Epithelial cell of esophagus (primary cell): ENCODE data around the gene LAMTOR1.
"Not testable (repeated sequence)": the region's sequence is repeated elsewhere in the genome, so short reads cannot be mapped to it uniquely, and the experiment has no call there.

Experiments used
- DNase-seq: peaks from one replicate; pipeline ENCODE4 v3.0.0; 2010; ENCODE audit warnings: low read depth
- H3K4me3 ChIP-seq: 2 replicates; pipeline ENCODE4 v1.5.1; 2011; ENCODE audit warnings: mild to moderate bottlenecking, low read length, control low read depth
- TF ChIP-seq, protein P1 (sequence below): IDR thresholded peaks from 2 replicates; pipeline ENCODE4 v1.5.1; 2011; ENCODE audit warnings: low read depth, mild to moderate bottlenecking, low read length, control low read depth, inconsistent platforms; ENCODE audit not compliant: insufficient read depth; ENCODE audit errors: missing control alignments

LAMTOR1 gene

DNA sequence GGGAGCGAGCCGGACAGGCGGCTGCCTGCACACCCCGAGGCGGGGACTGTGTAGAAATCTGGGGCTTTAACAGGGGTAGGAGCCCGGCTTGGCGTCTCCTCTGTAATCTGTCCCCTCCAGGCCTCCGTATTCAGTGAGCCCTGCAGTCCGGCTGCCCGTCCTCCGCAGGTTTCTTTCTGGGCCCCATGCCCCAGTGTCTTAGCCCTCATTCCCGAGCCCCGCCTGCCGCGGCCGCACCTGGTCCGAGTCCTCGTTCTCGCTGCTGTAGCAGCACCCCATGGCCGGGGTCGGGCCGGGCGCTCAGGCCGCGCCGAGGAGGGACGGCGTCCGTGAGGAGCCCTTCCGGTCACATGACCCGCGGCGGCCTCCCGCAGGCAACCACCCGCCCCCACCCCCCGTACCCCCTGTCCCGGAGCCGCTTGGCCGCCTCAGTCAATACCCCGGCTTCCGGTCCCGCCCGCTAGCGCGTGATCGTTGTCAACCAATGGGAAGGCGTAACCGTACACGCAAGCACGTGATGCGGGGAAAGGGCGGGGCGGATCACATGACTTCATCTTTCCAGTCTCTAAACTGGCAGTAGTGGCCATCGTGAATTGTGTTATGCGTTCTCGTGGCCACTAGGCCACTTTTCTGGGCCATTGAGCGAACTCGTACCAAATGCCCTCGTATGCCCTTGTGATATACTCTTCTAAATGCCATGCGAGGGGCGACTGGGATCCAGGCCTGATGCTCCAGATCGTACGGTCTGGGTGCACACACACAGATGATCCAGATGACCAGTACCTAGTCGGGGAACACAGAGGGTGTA, at the start of gene LAMTOR1:
Gene LAMTOR1 (minus strand): TSS at position 352 of the 808 bp plus-strand sequence. CDS start 73 bp downstream, at position 279.
- H3K4me3 ChIP-seq, result peak within 1 kb of the TSS; percentile 99
- peak; percentile 99 for DNase-seq
- TF ChIP-seq, protein P1, sequence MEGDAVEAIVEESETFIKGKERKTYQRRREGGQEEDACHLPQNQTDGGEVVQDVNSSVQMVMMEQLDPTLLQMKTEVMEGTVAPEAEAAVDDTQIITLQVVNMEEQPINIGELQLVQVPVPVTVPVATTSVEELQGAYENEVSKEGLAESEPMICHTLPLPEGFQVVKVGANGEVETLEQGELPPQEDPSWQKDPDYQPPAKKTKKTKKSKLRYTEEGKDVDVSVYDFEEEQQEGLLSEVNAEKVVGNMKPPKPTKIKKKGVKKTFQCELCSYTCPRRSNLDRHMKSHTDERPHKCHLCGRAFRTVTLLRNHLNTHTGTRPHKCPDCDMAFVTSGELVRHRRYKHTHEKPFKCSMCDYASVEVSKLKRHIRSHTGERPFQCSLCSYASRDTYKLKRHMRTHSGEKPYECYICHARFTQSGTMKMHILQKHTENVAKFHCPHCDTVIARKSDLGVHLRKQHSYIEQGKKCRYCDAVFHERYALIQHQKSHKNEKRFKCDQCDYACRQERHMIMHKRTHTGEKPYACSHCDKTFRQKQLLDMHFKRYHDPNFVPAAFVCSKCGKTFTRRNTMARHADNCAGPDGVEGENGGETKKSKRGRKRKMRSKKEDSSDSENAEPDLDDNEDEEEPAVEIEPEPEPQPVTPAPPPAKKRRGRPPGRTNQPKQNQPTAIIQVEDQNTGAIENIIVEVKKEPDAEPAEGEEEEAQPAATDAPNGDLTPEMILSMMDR, result peak; percentile 52

DNA sequence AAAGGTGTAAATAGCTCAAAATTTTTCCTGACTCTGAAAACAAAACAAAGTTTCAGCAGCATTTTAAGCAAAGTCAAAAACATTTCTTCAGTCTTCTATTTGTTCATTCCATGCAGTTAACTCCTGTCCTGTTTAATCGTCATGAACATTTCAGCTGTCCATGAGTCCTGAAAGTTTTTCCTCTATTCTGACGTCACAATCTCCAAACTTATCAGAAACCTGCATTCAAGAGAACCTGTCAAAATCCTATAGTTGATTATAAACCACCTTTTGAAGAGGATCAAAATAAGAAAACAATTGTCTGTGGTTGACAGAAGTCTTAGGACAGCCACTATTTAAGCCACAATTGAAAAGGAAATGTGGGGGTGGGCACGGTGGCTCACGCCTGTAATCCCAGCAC, 47.8 kb upstream of the LAMTOR1 start:
- H3K4me3 ChIP-seq, result no peak overlapping the region
- DNase-seq, result no peak
- TF ChIP-seq, protein P1, result no peak

DNA sequence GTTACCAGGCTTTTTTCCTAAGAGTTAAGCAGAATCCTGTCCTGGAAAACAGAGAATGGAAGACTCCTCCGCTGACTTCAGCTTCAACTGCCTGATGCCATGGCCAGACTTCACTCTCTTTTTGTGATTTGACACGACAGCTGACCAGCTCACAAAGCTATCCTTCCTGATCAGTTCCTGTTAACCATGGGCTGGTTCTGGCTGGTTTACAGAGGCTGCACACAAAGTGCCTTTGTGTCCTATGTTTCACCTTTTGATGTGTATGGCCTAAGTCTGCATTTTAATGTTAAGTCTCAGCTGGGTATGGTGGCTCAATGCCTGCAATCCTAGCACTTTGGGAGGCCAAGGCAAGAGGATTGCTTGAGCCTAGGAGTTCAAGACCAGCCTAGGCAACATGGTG, 43.5 kb upstream of the LAMTOR1 start:
- no peak overlapping the region for H3K4me3 ChIP-seq
- DNase-seq, result no peak
- TF ChIP-seq, protein P1, result no peak

DNA sequence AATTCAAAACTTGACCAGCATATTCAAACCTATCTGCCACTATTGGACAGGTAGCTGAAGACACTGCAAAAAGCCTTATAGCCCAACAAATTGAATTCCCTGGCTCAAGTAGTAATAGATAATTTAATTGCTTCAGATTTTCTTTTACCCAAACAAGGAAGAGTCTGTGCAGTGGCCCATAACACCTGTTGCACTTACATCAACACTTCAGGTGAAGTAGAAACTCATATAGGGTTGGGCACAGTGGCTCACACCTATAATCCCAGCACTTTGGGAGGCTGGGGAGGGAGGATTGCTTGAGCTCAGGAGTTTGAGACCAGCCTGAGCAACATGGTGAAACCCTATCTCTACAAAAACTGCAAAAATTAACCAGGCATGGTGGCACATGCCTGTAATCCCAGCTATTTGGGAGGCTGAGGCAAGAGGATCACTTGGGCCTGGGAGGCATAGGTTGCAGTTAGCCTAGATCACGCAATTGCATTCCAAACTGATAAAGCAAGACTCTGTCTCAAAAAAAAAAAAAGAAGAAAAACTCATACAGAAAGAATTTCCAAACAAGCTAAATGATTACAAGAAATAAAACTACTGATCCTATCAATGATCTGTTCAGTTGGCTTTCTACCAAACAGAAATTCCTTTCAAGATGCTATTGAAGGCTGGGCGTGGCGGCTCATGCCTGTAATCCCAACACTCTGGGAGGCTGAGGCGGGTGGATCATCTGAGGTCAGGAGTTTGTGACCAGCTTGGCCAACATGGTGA, 41.9 kb upstream of the LAMTOR1 start:
- peak; percentile 93 for DNase-seq
- no peak overlapping the region for H3K4me3 ChIP-seq
- TF ChIP-seq, protein P1, result no peak

DNA sequence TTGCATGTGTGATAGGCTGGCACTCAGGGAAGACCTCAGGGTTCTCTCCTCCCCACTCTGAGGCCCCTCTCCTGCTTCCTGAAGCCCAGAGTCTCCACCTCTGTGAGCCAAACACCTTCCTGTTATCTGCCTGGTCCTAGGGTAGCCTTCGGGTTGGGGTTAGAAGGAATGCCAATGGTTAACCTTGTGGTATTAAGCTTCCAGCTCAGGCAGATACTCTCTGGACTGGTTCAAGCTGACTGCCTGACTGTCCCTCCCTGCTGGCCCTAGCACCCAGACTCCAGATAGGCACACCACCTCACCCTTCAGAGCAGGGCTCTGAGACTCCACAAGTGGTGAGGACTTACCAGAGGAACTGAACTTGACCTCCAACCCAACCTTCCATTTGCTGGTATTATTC, 39.4 kb upstream of the LAMTOR1 start:
- not testable (repeated sequence) for DNase-seq, H3K4me3 ChIP-seq

DNA sequence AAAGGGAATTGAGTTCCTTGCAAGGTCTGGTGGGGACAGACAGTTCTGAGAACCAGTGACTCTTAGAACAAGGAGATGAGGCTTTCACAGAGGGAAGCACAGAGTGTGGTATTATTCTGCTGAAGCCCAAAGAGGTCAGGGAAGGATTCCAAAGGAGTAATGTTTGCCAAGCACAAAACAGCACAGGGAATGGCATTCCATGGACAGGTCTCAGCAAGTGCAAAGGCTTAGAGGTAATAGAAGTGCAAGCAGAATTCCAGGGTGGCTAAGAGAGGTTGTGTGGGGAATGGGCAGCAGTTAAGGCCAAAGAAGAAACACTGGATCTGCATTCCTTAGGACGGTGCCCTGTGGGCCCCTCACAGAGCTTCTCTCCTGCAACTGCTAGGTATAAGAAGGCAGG, 39.0 kb upstream of the LAMTOR1 start:
- not testable (repeated sequence) for H3K4me3 ChIP-seq
- peak; percentile 90 for DNase-seq

DNA sequence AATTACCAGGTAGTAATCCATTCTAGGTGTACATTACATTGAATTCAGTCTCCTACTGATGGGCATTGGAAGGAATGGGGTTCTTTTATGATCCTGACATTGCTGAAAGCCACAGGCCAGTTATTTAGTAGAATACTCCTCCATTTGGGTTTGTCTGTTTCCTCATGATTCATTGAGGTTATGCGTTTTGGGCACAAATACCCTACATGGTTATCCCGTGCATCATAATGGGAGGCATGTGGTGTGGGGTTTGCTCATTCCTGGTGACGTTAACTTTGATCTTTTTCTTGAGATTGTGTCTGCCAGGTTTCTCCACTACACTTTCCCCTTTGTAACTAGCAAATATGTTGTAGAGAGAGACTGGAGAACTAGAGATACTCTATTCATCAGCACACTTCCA, 38.0 kb upstream of the LAMTOR1 start:
- no peak overlapping the region for H3K4me3 ChIP-seq
- TF ChIP-seq, protein P1, result no peak
- DNase-seq, result peak; percentile 90

DNA sequence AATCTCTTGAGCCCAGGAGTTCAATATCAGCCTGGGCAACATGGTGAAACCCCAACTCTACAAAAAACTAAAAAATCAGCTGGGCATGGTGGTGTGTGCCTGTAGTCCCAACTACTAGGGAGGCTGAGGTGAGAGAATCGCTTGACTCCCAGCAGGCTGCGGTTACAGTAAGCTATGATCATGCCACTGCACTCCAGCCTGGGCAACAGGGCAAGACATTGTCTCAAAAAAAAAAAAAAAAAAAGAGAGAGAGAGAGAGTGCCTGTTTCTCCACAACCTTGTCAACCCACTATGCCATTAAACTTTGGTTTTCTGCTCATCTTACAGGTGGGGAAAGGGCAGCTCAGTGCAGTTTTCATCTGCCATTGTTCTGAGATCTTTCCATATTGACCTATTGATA, 37.6 kb upstream of the LAMTOR1 start:
- no peak for DNase-seq
- H3K4me3 ChIP-seq, result no peak overlapping the region
- TF ChIP-seq, protein P1, result no peak
